Natural killer cell (primary cell): ENCODE results near the gene KCNJ11. TPM values are rescaled to one million over a fixed set of nuclear protein-coding genes. Genes with fewer than 3 reads are reported as not detected.

Source experiments
- ATAC-seq, 3 donors: fragments of 150-1000 bp in 2 of 3; fragments of 200-7000 bp in 1 of 3; cut with Tn5 transposase; 1 replicate in 1 of 3; 2 replicates in 2 of 3; pipeline ENCODE4 v1.10.0; 2021; ENCODE audit warnings: mild to moderate bottlenecking in 2 of 3, moderate library complexity in 2 of 3
- DNase-seq, 2 donors: peaks; one replicate each; pipeline versions ENCODE4 v3.0.0 to v3.0.0-alpha.2; 2013 to 2021; ENCODE audit warnings: mixed read lengths in 1 of 2
- H3K27ac ChIP-seq: one replicate; pipeline ENCODE4 v1.5.1; 2013; ENCODE audit warnings: mild to moderate bottlenecking, low read length
- H3K27me3 ChIP-seq: one replicate; pipeline ENCODE4 v1.6.1; 2013; ENCODE audit warnings: low read length; ENCODE audit not compliant: control insufficient read depth, insufficient read depth
- H3K36me3 ChIP-seq: one replicate; pipeline ENCODE4 v1.6.1; 2013; ENCODE audit warnings: low read length; ENCODE audit not compliant: control insufficient read depth, insufficient read depth
- H3K4me1 ChIP-seq: one replicate; pipeline ENCODE4 v1.6.1; 2013; ENCODE audit warnings: low read length; ENCODE audit not compliant: control insufficient read depth, insufficient read depth
- H3K4me3 ChIP-seq: one replicate; pipeline ENCODE4 v1.5.1; 2013; ENCODE audit warnings: low read length
- H3K9me3 ChIP-seq: one replicate; pipeline ENCODE4 v1.6.1; 2013; ENCODE audit warnings: low read length; ENCODE audit not compliant: control insufficient read depth, insufficient read depth
- H3K27ac Mint-ChIP-seq, 2 donors: one replicate each; pipeline ENCODE4 v1.8.0; 2022; ENCODE audit warnings: mild to moderate bottlenecking in 2 of 2, mixed read lengths in 2 of 2, moderate library complexity in 1 of 2
- H3K27me3 Mint-ChIP-seq, 2 donors: one replicate each; pipeline ENCODE4 v1.8.0; 2022; ENCODE audit warnings: low read depth in 2 of 2, mixed read lengths in 2 of 2
- H3K36me3 Mint-ChIP-seq: one replicate; pipeline ENCODE4 v1.8.0; 2022; ENCODE audit warnings: mixed read lengths
- H3K4me1 Mint-ChIP-seq, 2 donors: one replicate each; pipeline ENCODE4 v1.8.0; 2022; ENCODE audit warnings: mixed read lengths in 2 of 2
- H3K4me3 Mint-ChIP-seq: one replicate; pipeline ENCODE4 v1.8.0; 2022; ENCODE audit warnings: mild to moderate bottlenecking, moderate library complexity, mixed read lengths
- H3K9me3 Mint-ChIP-seq, 2 donors: one replicate each; pipeline ENCODE4 v1.8.0; 2022; ENCODE audit warnings: mixed read lengths in 2 of 2
- WGBS: methylation state at CpG from one replicate; pipeline ENCODE4 v1.1.7; 2013; ENCODE audit warnings: missing lambda C conversion rate; ENCODE audit not compliant: insufficient coverage; 5-methylcytosine and 5-hydroxymethylcytosine counted together
- intact Hi-C: fragments of 100-400 bp; cut with micrococcal nuclease; formaldehyde crosslinking; loops from one replicate; pipeline ENCODE4 v1.14.2; 2022
- total RNA-seq, 4 donors: library from RNA; stranded (reverse); fragments of 120-200 nt in 1 of 4; gene quantifications; one replicate each; pipeline versions ENCODE4 v1.2.3 to v1.2.4, GENCODE V29; 2013 to 2022
- TF ChIP-seq, protein P1 (sequence below): fragments of 200-600 bp; IDR thresholded peaks from one replicate; pipeline ENCODE4 v1.8.0; 2022; ENCODE audit warnings: antibody characterized with exemption

KCNJ11 gene
- total RNA-seq, 3 donors from 2014 or later (not counting 1 experiment from before 2014, with no cell fraction given) = 1.00 TPM; not detected in 2

DNA sequence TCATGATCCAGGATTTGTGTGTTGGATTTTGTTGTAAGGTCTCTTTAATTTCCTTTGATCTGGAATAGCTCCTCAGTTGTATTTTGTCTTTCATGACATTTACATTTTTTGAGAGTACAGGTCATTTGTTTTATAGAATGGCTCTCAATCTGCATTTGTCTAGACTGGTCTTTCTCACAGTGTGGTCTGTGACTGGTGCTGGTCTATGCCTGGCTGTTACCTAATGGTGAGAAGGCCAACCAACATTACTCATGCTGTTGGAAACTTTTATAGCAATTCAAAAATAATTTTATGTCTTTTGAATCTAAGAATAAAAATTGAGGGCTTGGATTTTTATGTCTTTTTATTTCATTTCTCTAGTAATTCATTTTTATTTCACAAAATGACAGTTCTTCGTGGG is 40.8 kb downstream of the KCNJ11 start:
- Histone ChIP-seq H3K4me3 (no peak overlapping the region), H3K36me3 (no peaks in the 10 kb centered on the region), H3K27me3 (no peaks in the 10 kb centered on the region), H3K27ac (no peak overlapping the region), H3K4me1 (peaks cover 7% of the 10 kb centered on the region), H3K9me3 (no peaks in the 10 kb centered on the region)
- H3K9me3 Mint-ChIP-seq = no peaks in the 10 kb centered on the region
- DNase-seq (no peak), ATAC-seq (no peak)
- TF ChIP-seq, protein P1, sequence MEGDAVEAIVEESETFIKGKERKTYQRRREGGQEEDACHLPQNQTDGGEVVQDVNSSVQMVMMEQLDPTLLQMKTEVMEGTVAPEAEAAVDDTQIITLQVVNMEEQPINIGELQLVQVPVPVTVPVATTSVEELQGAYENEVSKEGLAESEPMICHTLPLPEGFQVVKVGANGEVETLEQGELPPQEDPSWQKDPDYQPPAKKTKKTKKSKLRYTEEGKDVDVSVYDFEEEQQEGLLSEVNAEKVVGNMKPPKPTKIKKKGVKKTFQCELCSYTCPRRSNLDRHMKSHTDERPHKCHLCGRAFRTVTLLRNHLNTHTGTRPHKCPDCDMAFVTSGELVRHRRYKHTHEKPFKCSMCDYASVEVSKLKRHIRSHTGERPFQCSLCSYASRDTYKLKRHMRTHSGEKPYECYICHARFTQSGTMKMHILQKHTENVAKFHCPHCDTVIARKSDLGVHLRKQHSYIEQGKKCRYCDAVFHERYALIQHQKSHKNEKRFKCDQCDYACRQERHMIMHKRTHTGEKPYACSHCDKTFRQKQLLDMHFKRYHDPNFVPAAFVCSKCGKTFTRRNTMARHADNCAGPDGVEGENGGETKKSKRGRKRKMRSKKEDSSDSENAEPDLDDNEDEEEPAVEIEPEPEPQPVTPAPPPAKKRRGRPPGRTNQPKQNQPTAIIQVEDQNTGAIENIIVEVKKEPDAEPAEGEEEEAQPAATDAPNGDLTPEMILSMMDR = no peak
- no peaks in the 10 kb centered on the region for H3K27me3 Mint-ChIP-seq
- H3K4me1 Mint-ChIP-seq = peaks cover 15 to 19% of the 10 kb centered on the region in 2 donors
- H3K36me3 Mint-ChIP-seq = peaks cover 5% of the 10 kb centered on the region
- no peak overlapping the region for H3K4me3 Mint-ChIP-seq
- intact Hi-C loops = no loop called here
- WGBS = no CpG with 5 or more reads among the region's 1 CpG
- no peak overlapping the region for H3K27ac Mint-ChIP-seq

- Mint-ChIP-seq H3K36me3 (peaks cover 5% of the 10 kb centered on the region), H3K27ac (no peak overlapping the region), H3K4me1 (no peaks in the 10 kb centered on the region), H3K4me3 (no peak overlapping the region), H3K9me3 (no peaks in the 10 kb centered on the region), H3K27me3 (no peaks in the 10 kb centered on the region)
- TF ChIP-seq, protein P1 = no peak
- no peaks in the 10 kb centered on the region for H3K9me3 ChIP-seq
- H3K36me3 ChIP-seq = no peaks in the 10 kb centered on the region
- no peak overlapping the region for H3K27ac ChIP-seq
- H3K4me3 ChIP-seq = no peak overlapping the region
- intact Hi-C loops = no loop called here
- no peaks in the 10 kb centered on the region for H3K4me1 ChIP-seq
- no peak for ATAC-seq
- WGBS = no CpG with 5 or more reads among the region's 1 CpG
- no peaks in the 10 kb centered on the region for H3K27me3 ChIP-seq
- no peak for DNase-seq
Observed at GRCh38 chr11:17343907-17344306, 44.6 kb downstream of the KCNJ11 start.

DNA sequence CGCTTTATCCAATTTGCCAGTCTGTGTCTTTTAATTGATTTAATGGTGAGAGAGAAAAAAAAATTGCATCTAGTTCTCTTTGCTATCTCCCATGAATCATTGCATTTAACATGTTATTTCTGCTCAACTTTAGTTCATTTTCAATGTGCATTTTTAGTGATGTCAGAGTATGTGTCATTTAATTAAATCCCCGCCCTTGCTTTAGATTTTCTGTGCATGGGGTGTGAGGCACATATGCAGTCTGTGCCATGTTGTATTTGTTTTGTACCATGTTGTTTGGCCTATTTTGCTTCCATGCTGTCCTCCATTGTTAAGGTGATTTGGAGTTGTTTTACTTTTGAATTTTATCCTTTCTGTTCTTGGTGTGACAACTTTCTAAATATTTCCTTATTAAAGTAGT is 45.2 kb downstream of the KCNJ11 start:
- H3K36me3 Mint-ChIP-seq = peaks cover 5% of the 10 kb centered on the region

More for the DNA sequence above, 45.2 kb downstream of the KCNJ11 start:
- intact Hi-C loops = no loop called here
- Histone ChIP-seq H3K27ac (no peak overlapping the region), H3K4me1 (no peaks in the 10 kb centered on the region), H3K27me3 (no peaks in the 10 kb centered on the region), H3K4me3 (no peak overlapping the region), H3K9me3 (no peaks in the 10 kb centered on the region), H3K36me3 (no peaks in the 10 kb centered on the region)
- no peaks in the 10 kb centered on the region for H3K9me3 Mint-ChIP-seq
- H3K4me1 Mint-ChIP-seq = no peaks in the 10 kb centered on the region
- H3K27ac Mint-ChIP-seq = no peak overlapping the region
- H3K27me3 Mint-ChIP-seq = no peaks in the 10 kb centered on the region
- TF ChIP-seq, protein P1 = no peak
- 100% methylated on average over 1 of the region's 2 CpGs for WGBS
- ATAC-seq = no peak
- H3K4me3 Mint-ChIP-seq = no peak overlapping the region
- DNase-seq = no peak

Other genes starting within 250 kb of the KCNJ11 start
- gene PIK3C2A, start 180.7 kb downstream of the KCNJ11 start, total RNA-seq = 10 to 100 TPM; 68.2 to 82.3 (median 69.1) TPM
- 100 to 1,000 TPM in 1 of 3 donors, 10 to 100 TPM in 2; 70.7 to 101 (median 81.4) TPM for gene NUCB2, start 111.9 kb downstream of the KCNJ11 start, total RNA-seq
- gene NCR3LG1, start 36.9 kb downstream of the KCNJ11 start, total RNA-seq = 10 to 100 TPM in 1 of 3 donors, 1 to 10 TPM in 2; 6.3 to 10.1 (median 9.7) TPM
- gene ABCC8, start 88.2 kb upstream of the KCNJ11 start, total RNA-seq = not detected
- gene USH1C, start 155.8 kb upstream of the KCNJ11 start, total RNA-seq = not detected
- gene OTOG, start 158.6 kb upstream of the KCNJ11 start, total RNA-seq = not detected